ENCODE data around the gene HRH3.

Gene HRH3

GRCh38 chr20:62211769-62212288, 8.2 kb downstream of the HRH3 start:
- no peak overlapping the region for H3K27ac ChIP-seq (ENCODE audit: low read depth, low read length)
- no peak overlapping the region for H3K4me3 ChIP-seq (ENCODE audit: low read depth, low read length)
- H3K9me3 ChIP-seq (ENCODE audit: control insufficient read depth, insufficient read depth, low read depth, low read length), result no peaks in the 10 kb centered on the region
- H3K27me3 ChIP-seq (ENCODE audit: control insufficient read depth, insufficient read depth, low read length), result peaks cover 35% of the 10 kb centered on the region
- no peak overlapping the region for H3K9ac ChIP-seq (ENCODE audit: low read length)
- no peaks in the 10 kb centered on the region; the same call in 1 of the 2 replicates for H3K4me1 ChIP-seq (ENCODE audit: control insufficient read depth, insufficient read depth, low read length)
- no peaks in the 10 kb centered on the region for H3K36me3 ChIP-seq (ENCODE audit: control insufficient read depth, insufficient read depth, low read length)

GRCh38 chr20:62211216-62211615, 8.9 kb downstream of the HRH3 start:
- Histone ChIP-seq H3K4me1 (ENCODE audit: control insufficient read depth, insufficient read depth, low read length) (no peaks in the 10 kb centered on the region; the same call in 1 of the 2 replicates), H3K9ac (ENCODE audit: low read length) (no peak overlapping the region), H3K4me3 (ENCODE audit: low read depth, low read length) (no peak overlapping the region), H3K27ac (ENCODE audit: low read depth, low read length) (no peak overlapping the region), H3K36me3 (ENCODE audit: control insufficient read depth, insufficient read depth, low read length) (no peaks in the 10 kb centered on the region), H3K27me3 (ENCODE audit: control insufficient read depth, insufficient read depth, low read length) (peaks cover 29% of the 10 kb centered on the region), H3K9me3 (ENCODE audit: control insufficient read depth, insufficient read depth, low read depth, low read length) (no peaks in the 10 kb centered on the region)

GRCh38 chr20:62210496-62210855, 9.6 kb downstream of the HRH3 start:
- peaks cover 22% of the 10 kb centered on the region for H3K27me3 ChIP-seq (ENCODE audit: control insufficient read depth, insufficient read depth, low read length)

GRCh38 chr20:62209850-62210495, 10.1 kb downstream of the HRH3 start:
- H3K4me1 ChIP-seq (ENCODE audit: control insufficient read depth, insufficient read depth, low read length), result no peaks in the 10 kb centered on the region; the same call in 1 of the 2 replicates
- no peaks in the 10 kb centered on the region for H3K36me3 ChIP-seq (ENCODE audit: control insufficient read depth, insufficient read depth, low read length)
- peaks cover 17% of the 10 kb centered on the region for H3K27me3 ChIP-seq (ENCODE audit: control insufficient read depth, insufficient read depth, low read length)
- no peak overlapping the region for H3K27ac ChIP-seq (ENCODE audit: low read depth, low read length)
- H3K9me3 ChIP-seq (ENCODE audit: control insufficient read depth, insufficient read depth, low read depth, low read length), result no peaks in the 10 kb centered on the region
- no peak overlapping the region for H3K9ac ChIP-seq (ENCODE audit: low read length)
- no peak overlapping the region for H3K4me3 ChIP-seq (ENCODE audit: low read depth, low read length)

More at GRCh38 chr20:62210496-62210855, 9.6 kb downstream of the HRH3 start:
- no peaks in the 10 kb centered on the region for H3K9me3 ChIP-seq (ENCODE audit: control insufficient read depth, insufficient read depth, low read depth, low read length)
- H3K4me3 ChIP-seq (ENCODE audit: low read depth, low read length), result no peak overlapping the region
- H3K4me1 ChIP-seq (ENCODE audit: control insufficient read depth, insufficient read depth, low read length), result no peaks in the 10 kb centered on the region; the same call in 1 of the 2 replicates
- no peak overlapping the region for H3K9ac ChIP-seq (ENCODE audit: low read length)
- H3K27ac ChIP-seq (ENCODE audit: low read depth, low read length), result no peak overlapping the region
- no peaks in the 10 kb centered on the region for H3K36me3 ChIP-seq (ENCODE audit: control insufficient read depth, insufficient read depth, low read length)

- no peak overlapping the region for H3K4me3 ChIP-seq (ENCODE audit: low read depth, low read length)
Observed at GRCh38 chr20:62208795-62209755, 11.0 kb downstream of the HRH3 start.

GRCh38 chr20:62208061-62208794, 11.8 kb downstream of the HRH3 start:
- no peak overlapping the region for H3K9ac ChIP-seq (ENCODE audit: low read length)
- no peaks in the 10 kb centered on the region for H3K9me3 ChIP-seq (ENCODE audit: control insufficient read depth, insufficient read depth, low read depth, low read length)
- no peak overlapping the region for H3K4me3 ChIP-seq (ENCODE audit: low read depth, low read length)
- H3K4me1 ChIP-seq (ENCODE audit: control insufficient read depth, insufficient read depth, low read length), result no peaks in the 10 kb centered on the region; the same call in 1 of the 2 replicates
- H3K36me3 ChIP-seq (ENCODE audit: control insufficient read depth, insufficient read depth, low read length), result peaks cover 1% of the 10 kb centered on the region; the same call in 1 of the 2 replicates
- peaks cover 3% of the 10 kb centered on the region; the same call in 1 of the 2 replicates for H3K27me3 ChIP-seq (ENCODE audit: control insufficient read depth, insufficient read depth, low read length)
- H3K27ac ChIP-seq (ENCODE audit: low read depth, low read length), result no peak overlapping the region

More at GRCh38 chr20:62208795-62209755, 11.0 kb downstream of the HRH3 start:
- Histone ChIP-seq H3K4me1 (ENCODE audit: control insufficient read depth, insufficient read depth, low read length) (no peaks in the 10 kb centered on the region; the same call in 1 of the 2 replicates), H3K9me3 (ENCODE audit: control insufficient read depth, insufficient read depth, low read depth, low read length) (no peaks in the 10 kb centered on the region), H3K27ac (ENCODE audit: low read depth, low read length) (no peak overlapping the region), H3K9ac (ENCODE audit: low read length) (no peak overlapping the region), H3K27me3 (ENCODE audit: control insufficient read depth, insufficient read depth, low read length) (peaks cover 8% of the 10 kb centered on the region), H3K36me3 (ENCODE audit: control insufficient read depth, insufficient read depth, low read length) (no peaks in the 10 kb centered on the region)

- no peak overlapping the region for H3K9ac ChIP-seq (ENCODE audit: low read length)
- H3K9me3 ChIP-seq (ENCODE audit: control insufficient read depth, insufficient read depth, low read depth, low read length), result no peaks in the 10 kb centered on the region
- H3K27ac ChIP-seq (ENCODE audit: low read depth, low read length), result no peak overlapping the region
- H3K36me3 ChIP-seq (ENCODE audit: control insufficient read depth, insufficient read depth, low read length), result peaks cover 16% of the 10 kb centered on the region
- H3K4me3 ChIP-seq (ENCODE audit: low read depth, low read length), result no peak overlapping the region
- H3K27me3 ChIP-seq (ENCODE audit: control insufficient read depth, insufficient read depth, low read length), result no peaks in the 10 kb centered on the region; the same call in 1 of the 2 replicates
- H3K4me1 ChIP-seq (ENCODE audit: control insufficient read depth, insufficient read depth, low read length), result no peaks in the 10 kb centered on the region; the same call in 1 of the 2 replicates
Observed at GRCh38 chr20:62206388-62206775, 13.7 kb downstream of the HRH3 start.

- no peak overlapping the region for H3K4me3 ChIP-seq (ENCODE audit: low read depth, low read length)
Observed at GRCh38 chr20:62205618-62206387, 14.3 kb downstream of the HRH3 start.

GRCh38 chr20:62203378-62204030, 16.6 kb downstream of the HRH3 start:
- H3K27ac ChIP-seq (ENCODE audit: low read depth, low read length), result no peak overlapping the region
- H3K4me3 ChIP-seq (ENCODE audit: low read depth, low read length), result no peak overlapping the region
- H3K4me1 ChIP-seq (ENCODE audit: control insufficient read depth, insufficient read depth, low read length), result no peaks in the 10 kb centered on the region
- H3K27me3 ChIP-seq (ENCODE audit: control insufficient read depth, insufficient read depth, low read length), result no peaks in the 10 kb centered on the region
- peaks cover 40% of the 10 kb centered on the region for H3K36me3 ChIP-seq (ENCODE audit: control insufficient read depth, insufficient read depth, low read length)
- no peak overlapping the region for H3K9ac ChIP-seq (ENCODE audit: low read length)
- H3K9me3 ChIP-seq (ENCODE audit: control insufficient read depth, insufficient read depth, low read depth, low read length), result no peaks in the 10 kb centered on the region

More at GRCh38 chr20:62205618-62206387, 14.3 kb downstream of the HRH3 start:
- Histone ChIP-seq H3K36me3 (ENCODE audit: control insufficient read depth, insufficient read depth, low read length) (peaks cover 21% of the 10 kb centered on the region), H3K9ac (ENCODE audit: low read length) (no peak overlapping the region), H3K27ac (ENCODE audit: low read depth, low read length) (no peak overlapping the region), H3K4me1 (ENCODE audit: control insufficient read depth, insufficient read depth, low read length) (no peaks in the 10 kb centered on the region; the same call in 1 of the 2 replicates), H3K9me3 (ENCODE audit: control insufficient read depth, insufficient read depth, low read depth, low read length) (no peaks in the 10 kb centered on the region), H3K27me3 (ENCODE audit: control insufficient read depth, insufficient read depth, low read length) (no peaks in the 10 kb centered on the region; the same call in 1 of the 2 replicates)

Data from HUES6 (cell line).